ENCODE data around the gene THOC1. TPM values are rescaled to one million over a fixed set of nuclear protein-coding genes. Genes with fewer than 3 reads are reported as not detected.

THOC1 gene
- total and polyA plus RNA-seq, 2 of the 8 experiments (the other 6 are each of a cell fraction or from before 2014, with no cell fraction given): 19.1 to 66.4 TPM

DNA sequence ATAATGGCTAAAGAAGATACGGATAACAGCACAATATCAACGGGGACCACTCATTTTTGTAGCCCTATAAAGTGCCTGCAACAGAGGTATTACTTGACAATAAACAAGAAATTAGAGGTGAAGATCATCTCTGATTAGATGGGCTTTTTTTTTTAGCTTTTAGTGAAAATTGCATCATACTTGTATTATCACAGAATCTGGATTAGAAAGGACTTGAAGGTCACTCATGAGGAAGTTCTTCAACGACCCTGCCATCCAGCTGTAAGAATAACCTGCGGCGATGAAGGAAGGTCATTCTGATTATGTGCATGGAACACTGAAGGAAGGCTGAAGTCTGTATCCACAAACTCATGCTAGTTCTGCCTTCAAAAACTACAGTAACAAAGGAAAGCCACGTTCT is 40.5 kb downstream of the THOC1 start:
- Histone ChIP-seq H4K20me1 (replicated peaks in 1 of 2; ENCODE audit: control insufficient read depth in 1 of 2, insufficient read depth in 2 of 2, low read length in 2 of 2) (no peaks in the 10 kb centered on the region), H3K27ac (ENCODE audit: low read depth, low read length) (no peak overlapping the region), H3K79me2 (ENCODE audit: control insufficient read depth in 1 of 2, insufficient read depth in 2 of 2, low read length in 2 of 2) (no peaks in the 10 kb centered on the region), H3K9ac (replicated peaks in 1 of 4; ENCODE audit: extremely low read depth in 1 of 4, low read depth in 3 of 4, low read length in 3 of 4) (no peak overlapping the region), H3K56ac (replicated peaks; ENCODE audit: insufficient read length, low read depth, low read length) (no peak overlapping the region), H3K4me2 (ENCODE audit: insufficient read depth in 1 of 2, low read depth in 2 of 2, low read length in 2 of 2) (no peak overlapping the region), H3K27me3 (replicated peaks in 1 of 4; ENCODE audit: control insufficient read depth in 3 of 4, extremely low read depth in 1 of 4, insufficient read depth in 3 of 4, low read length in 3 of 4) (no peaks in the 10 kb centered on the region), H2BK20ac (ENCODE audit: low read length) (no peak overlapping the region), H3K79me1 (ENCODE audit: low read depth, low read length) (no peaks in the 10 kb centered on the region; the same call in 1 of the 2 replicates), H4K91ac (replicated peaks; ENCODE audit: insufficient read length, low read length) (no peak overlapping the region), H2AFZ (ENCODE audit: low read length) (no peak overlapping the region), H3K4me3 (ENCODE audit: extremely low read depth in 1 of 4, insufficient read depth in 2 of 4, low read depth in 3 of 4, low read length in 4 of 4) (no peak overlapping the region), H3K4me1 (replicated peaks in 1 of 4; ENCODE audit: control insufficient read depth in 3 of 4, insufficient read depth in 4 of 4, low read length in 3 of 4) (no peaks in the 10 kb centered on the region), H3K23ac (ENCODE audit: insufficient read length) (no peak overlapping the region), H2BK5ac (ENCODE audit: low read depth, low read length) (no peak overlapping the region), H3K18ac (ENCODE audit: extremely low read depth, low read length) (no peak overlapping the region), H3K14ac (ENCODE audit: insufficient read length) (no peak overlapping the region), H2BK12ac (ENCODE audit: low read depth, low read length) (no peak overlapping the region), H4K8ac (ENCODE audit: extremely low read depth, insufficient read depth, low read length) (no peak overlapping the region), H3K9me3 (ENCODE audit: insufficient read depth in 2 of 2, low read depth in 1 of 2, low read length in 1 of 2) (no peaks in the 10 kb centered on the region), H3K36me3 (ENCODE audit: control insufficient read depth in 2 of 4, insufficient read depth in 4 of 4, low read length in 3 of 4) (peaks cover 14 to 33% (median 29%) of the 10 kb centered on the region in 4 experiments), H2AK5ac (ENCODE audit: low read depth, low read length) (no peak overlapping the region), H3K4ac (replicated peaks; ENCODE audit: insufficient read length, low read depth, low read length) (no peak overlapping the region), H3K23me2 (ENCODE audit: low read depth, low read length) (no peaks in the 10 kb centered on the region), H4K5ac (ENCODE audit: insufficient read length, low read depth, low read length) (no peak overlapping the region), H2BK120ac (replicated peaks; ENCODE audit: low read depth, low read length) (no peak overlapping the region), H2BK15ac (ENCODE audit: low read length) (no peak overlapping the region)
- DNase-seq (ENCODE audit: low read depth in 1 of 2, low spot score in 2 of 2): no peak
- CTCF ChIA-PET (ENCODE audit: partially characterized antibody): no interaction called here
- POLR2A ChIA-PET (ENCODE audit: partially characterized antibody): interaction anchor here (0.5 to 1.8 kb wide), 3 partner anchors 8 to 223 kb away, joined by 3 to 5 read pairs (median 3); no protein-coding TSS in a partner anchor
- 94% methylated on average over 6 of the region's 6 CpGs; no CpG with 5 or more reads in 1 of the 2 experiments for WGBS, 2 experiments (ENCODE audit: extremely low coverage in 1 of 2, insufficient coverage in 1 of 2, insufficient read length in 1 of 2, insufficient replicate concordance in 2 of 2, low coverage in 1 of 2, low lambda C conversion rate in 2 of 2, missing lambda C conversion rate in 1 of 2)
- no peak for FAIRE-seq
- TF ChIP-seq KDM1A (IDR thresholded peaks at IDR 0.05; ENCODE audit: borderline replicate concordance, low read length) (no peak), FOSL1 (IDR thresholded peaks at IDR 0.05; ENCODE audit: insufficient read depth, low read depth, low read length) (no peak), GABPA (IDR thresholded peaks at IDR 0.05; ENCODE audit: borderline replicate concordance, insufficient read depth, low read length) (no peak), NANOG (IDR thresholded peaks at IDR 0.05; ENCODE audit: insufficient read depth, low read depth, low read length, poor library complexity, severe bottlenecking) (no peak), EP300 (IDR thresholded peaks at IDR 0.05; ENCODE audit: borderline replicate concordance in 1 of 2, low read depth in 2 of 2, low read length in 2 of 2) (no peak), POLR2AphosphoS5 (IDR thresholded peaks at IDR 0.05; ENCODE audit: low read depth, low read length) (no peak), POU5F1 (IDR thresholded peaks at IDR 0.05; ENCODE audit: low read depth, low read length) (no peak), NRF1 (IDR thresholded peaks at IDR 0.05; ENCODE audit: low read depth, low read length) (no peak), HDAC6 (IDR thresholded peaks at IDR 0.05; ENCODE audit: low read depth, low read length) (no peak), BCL11A (IDR thresholded peaks at IDR 0.05; ENCODE audit: low read depth in 2 of 2, low read length in 2 of 2) (no peak)
- TF ChIP-seq, protein P1, sequence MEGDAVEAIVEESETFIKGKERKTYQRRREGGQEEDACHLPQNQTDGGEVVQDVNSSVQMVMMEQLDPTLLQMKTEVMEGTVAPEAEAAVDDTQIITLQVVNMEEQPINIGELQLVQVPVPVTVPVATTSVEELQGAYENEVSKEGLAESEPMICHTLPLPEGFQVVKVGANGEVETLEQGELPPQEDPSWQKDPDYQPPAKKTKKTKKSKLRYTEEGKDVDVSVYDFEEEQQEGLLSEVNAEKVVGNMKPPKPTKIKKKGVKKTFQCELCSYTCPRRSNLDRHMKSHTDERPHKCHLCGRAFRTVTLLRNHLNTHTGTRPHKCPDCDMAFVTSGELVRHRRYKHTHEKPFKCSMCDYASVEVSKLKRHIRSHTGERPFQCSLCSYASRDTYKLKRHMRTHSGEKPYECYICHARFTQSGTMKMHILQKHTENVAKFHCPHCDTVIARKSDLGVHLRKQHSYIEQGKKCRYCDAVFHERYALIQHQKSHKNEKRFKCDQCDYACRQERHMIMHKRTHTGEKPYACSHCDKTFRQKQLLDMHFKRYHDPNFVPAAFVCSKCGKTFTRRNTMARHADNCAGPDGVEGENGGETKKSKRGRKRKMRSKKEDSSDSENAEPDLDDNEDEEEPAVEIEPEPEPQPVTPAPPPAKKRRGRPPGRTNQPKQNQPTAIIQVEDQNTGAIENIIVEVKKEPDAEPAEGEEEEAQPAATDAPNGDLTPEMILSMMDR (IDR thresholded peaks at IDR 0.05; ENCODE audit: control extremely low read depth in 1 of 3, insufficient read depth in 1 of 3, low read depth in 1 of 3, low read length in 3 of 3): no peak

Data from H1 (cell line).